ENCODE results near the gene TYW1. TPM values are rescaled to one million over a fixed set of nuclear protein-coding genes. Genes with fewer than 3 reads are reported as not detected.
"Not testable (repeated sequence)": the region's sequence is repeated elsewhere in the genome, so short reads cannot be mapped to it uniquely, and the experiment has no call there.

TYW1 gene
- total RNA-seq, 1 donor from 2014 or later, result 16.6 TPM

GRCh38 chr7:67000601-67001258, 4.1 kb downstream of the TYW1 start:
- H3K27ac ChIP-seq (ENCODE audit: low read depth, low read length); H3K4me3 ChIP-seq (ENCODE audit: insufficient read depth, low read depth, low read length); DNase-seq (ENCODE audit: low read depth); H3K27me3 Mint-ChIP-seq (ENCODE audit: low read depth, unreplicated experiment); H3K4me1 ChIP-seq (ENCODE audit: insufficient read depth, low read length); H3K27ac Mint-ChIP-seq (ENCODE audit: unreplicated experiment); H3K36me3 ChIP-seq (ENCODE audit: insufficient read depth, low read length); H4K20me1 ChIP-seq (ENCODE audit: insufficient read depth, low read length); H3K9me3 ChIP-seq (ENCODE audit: insufficient read depth, low read depth, low read length); H3K27me3 ChIP-seq (ENCODE audit: insufficient read depth, low read length); H2AFZ ChIP-seq (ENCODE audit: low read depth, low read length); H3K9ac ChIP-seq (ENCODE audit: low read length); H3K4me2 ChIP-seq (ENCODE audit: low read length); H3K4me3 Mint-ChIP-seq (ENCODE audit: unreplicated experiment); H3K36me3 Mint-ChIP-seq (ENCODE audit: low read depth, unreplicated experiment); H3K4me1 Mint-ChIP-seq (ENCODE audit: low read depth, unreplicated experiment); H3K9me3 Mint-ChIP-seq (ENCODE audit: unreplicated experiment): not testable (repeated sequence)
- FAIRE-seq, result peak; percentile 76
- TF ChIP-seq CTCF (IDR thresholded peaks at IDR 0.05; ENCODE audit: insufficient read depth, low read depth, low read length), result peak; percentile 7
- H3K79me2 ChIP-seq (ENCODE audit: insufficient read depth, low read length), result peaks cover 15% of the 10 kb centered on the region

- H3K9me3 ChIP-seq (ENCODE audit: insufficient read depth, low read depth, low read length); H3K4me1 ChIP-seq (ENCODE audit: insufficient read depth, low read length); H3K9me3 Mint-ChIP-seq (ENCODE audit: unreplicated experiment); H4K20me1 ChIP-seq (ENCODE audit: insufficient read depth, low read length); H3K79me2 ChIP-seq (ENCODE audit: insufficient read depth, low read length); H3K4me3 ChIP-seq (ENCODE audit: insufficient read depth, low read depth, low read length); DNase-seq (ENCODE audit: low read depth); H3K27ac Mint-ChIP-seq (ENCODE audit: unreplicated experiment); H3K27ac ChIP-seq (ENCODE audit: low read depth, low read length); H3K4me3 Mint-ChIP-seq (ENCODE audit: unreplicated experiment); H3K4me1 Mint-ChIP-seq (ENCODE audit: low read depth, unreplicated experiment); H3K4me2 ChIP-seq (ENCODE audit: low read length); FAIRE-seq; H2AFZ ChIP-seq (ENCODE audit: low read depth, low read length); H3K36me3 ChIP-seq (ENCODE audit: insufficient read depth, low read length); H3K27me3 Mint-ChIP-seq (ENCODE audit: low read depth, unreplicated experiment); H3K9ac ChIP-seq (ENCODE audit: low read length); H3K27me3 ChIP-seq (ENCODE audit: insufficient read depth, low read length): not testable (repeated sequence)
- peaks cover 14% of the 10 kb centered on the region for H3K36me3 Mint-ChIP-seq (ENCODE audit: low read depth, unreplicated experiment)
Observed at GRCh38 chr7:67004145-67004544, 7.5 kb downstream of the TYW1 start.

- no peak for DNase-seq (ENCODE audit: low read depth)
- no peak for FAIRE-seq
- H3K9me3 ChIP-seq (ENCODE audit: insufficient read depth, low read depth, low read length), result no peaks in the 10 kb centered on the region
- Mint-ChIP-seq H3K36me3 (ENCODE audit: low read depth, unreplicated experiment) (peaks cover 19% of the 10 kb centered on the region), H3K4me3 (ENCODE audit: unreplicated experiment) (no peak overlapping the region), H3K27ac (ENCODE audit: unreplicated experiment) (no peak overlapping the region), H3K27me3 (ENCODE audit: low read depth, unreplicated experiment) (no peaks in the 10 kb centered on the region), H3K4me1 (ENCODE audit: low read depth, unreplicated experiment) (no peaks in the 10 kb centered on the region), H3K9me3 (ENCODE audit: unreplicated experiment) (no peaks in the 10 kb centered on the region)
- H3K4me1 ChIP-seq (ENCODE audit: insufficient read depth, low read length), result no peaks in the 10 kb centered on the region
- no peak overlapping the region for H3K4me2 ChIP-seq (ENCODE audit: low read length)
- no peaks in the 10 kb centered on the region for H3K27me3 ChIP-seq (ENCODE audit: insufficient read depth, low read length)
- no peak overlapping the region for H3K9ac ChIP-seq (ENCODE audit: low read length)
- H3K27ac ChIP-seq (ENCODE audit: low read depth, low read length), result no peak overlapping the region
- H2AFZ ChIP-seq (ENCODE audit: low read depth, low read length), result no peak overlapping the region
- H3K4me3 ChIP-seq (ENCODE audit: insufficient read depth, low read depth, low read length), result no peak overlapping the region
- peaks cover 8% of the 10 kb centered on the region for H3K79me2 ChIP-seq (ENCODE audit: insufficient read depth, low read length)
- TF ChIP-seq CTCF (IDR thresholded peaks at IDR 0.05; ENCODE audit: insufficient read depth, low read depth, low read length), result no peak
- no peak for TF ChIP-seq EZH2 (IDR thresholded peaks at IDR 0.05; ENCODE audit: insufficient read depth, low read length)
- H3K36me3 ChIP-seq (ENCODE audit: insufficient read depth, low read length), result peaks cover 6% of the 10 kb centered on the region
- H4K20me1 ChIP-seq (ENCODE audit: insufficient read depth, low read length), result peaks cover 10% of the 10 kb centered on the region
Observed at GRCh38 chr7:67006965-67007364, 10.3 kb downstream of the TYW1 start.
